A673 (cell line): ENCODE measurements around the gene CCNI. TPM values are rescaled to one million over a fixed set of nuclear protein-coding genes. Genes with fewer than 3 reads are reported as not detected.
"Not testable (repeated sequence)": the region's sequence is repeated elsewhere in the genome, so short reads cannot be mapped to it uniquely, and the experiment has no call there.

ENCODE experiments used
- BruUV-seq: library from RNA; stranded (reverse); fragments of 400-500 nt; replicated peaks from 2 replicates; lab custom pipeline; 2021; lab: Mats Ljungman, UMichigan
- CTCF ChIA-PET: fragments of 300-600 bp; sonication (Branson Sonifier 250); formaldehyde crosslinking; loops from one replicate; lab custom pipeline; 2022; ENCODE audit warnings: antibody characterized with exemption; lab: Charles Lee
- POLR2A ChIA-PET: fragments of 300-600 bp; sonication (Branson Sonifier 250); formaldehyde crosslinking; loops from one replicate; lab custom pipeline; 2022; ENCODE audit warnings: antibody characterized with exemption; ENCODE audit not compliant: low non-redundant PET; lab: Charles Lee
- DNase-seq: peaks from one replicate; pipeline ENCODE4 v3.0.0-alpha.2; 2015; ENCODE audit warnings: low spot score
- H3K27ac ChIP-seq: fragments of 200-600 bp; sonication (generic); 2 replicates; pipeline ENCODE4 v1.5.1; 2016; ENCODE audit warnings: mixed run types, low read depth, mild to moderate bottlenecking, mixed read lengths, antibody characterized with exemption, low read length; ENCODE audit not compliant: poor library complexity, severe bottlenecking
- H3K27me3 ChIP-seq: fragments of 200-600 bp; sonication (generic); replicated peaks from 2 replicates; pipeline ENCODE4 v1.6.1; 2017; ENCODE audit warnings: mixed run types, low read depth, mild to moderate bottlenecking, mixed read lengths, antibody characterized with exemption, low read length; ENCODE audit not compliant: insufficient read depth, poor library complexity
- H3K36me3 ChIP-seq: fragments of 200-600 bp; sonication (generic); 2 replicates; pipeline ENCODE4 v1.6.1; 2016; ENCODE audit warnings: mixed run types, mild to moderate bottlenecking, mixed read lengths, antibody characterized with exemption, low read length; ENCODE audit not compliant: insufficient read depth, poor library complexity, severe bottlenecking
- H3K4me1 ChIP-seq: fragments of 200-600 bp; sonication (generic); 2 replicates; pipeline ENCODE4 v1.6.1; 2017; ENCODE audit warnings: mixed run types, mild to moderate bottlenecking, mixed read lengths, antibody characterized with exemption, low read length; ENCODE audit not compliant: insufficient read depth, poor library complexity, severe bottlenecking
- H3K4me3 ChIP-seq: fragments of 200-600 bp; sonication (generic); 2 replicates; pipeline ENCODE4 v1.5.1; 2016; ENCODE audit warnings: low read depth, mixed run types, mild to moderate bottlenecking, mixed read lengths, low read length; ENCODE audit not compliant: poor library complexity, severe bottlenecking
- H3K9me3 ChIP-seq: fragments of 200-600 bp; sonication (generic); 2 replicates; pipeline ENCODE4 v1.6.1; 2016; ENCODE audit warnings: mixed run types, low read depth, mild to moderate bottlenecking, mixed read lengths, antibody characterized with exemption, low read length; ENCODE audit not compliant: poor library complexity, severe bottlenecking
- CTCF ChIP-seq: fragments of 300-800, 200-600 bp; sonication (generic); conservative IDR thresholded peaks from 2 replicates; pipeline ENCODE4 v1.5.1; 2017; ENCODE audit warnings: low read depth, mild to moderate bottlenecking, antibody characterized with exemption, low read length, moderate library complexity, mixed read lengths
- EZH2 ChIP-seq: fragments of 200-600 bp; sonication (generic); IDR thresholded peaks from 2 replicates; pipeline ENCODE4 v1.6.1; 2017; ENCODE audit warnings: borderline replicate concordance, low read depth, mild to moderate bottlenecking, mixed read lengths, antibody characterized with exemption, low read length; ENCODE audit not compliant: poor library complexity, severe bottlenecking
- intact Hi-C: fragments of 100-400 bp; cut with micrococcal nuclease; formaldehyde crosslinking; loops from one replicate; pipeline ENCODE4 v1.10.0; 2022; ENCODE audit not compliant: unreplicated experiment
- total RNA-seq: library from RNA; stranded (reverse); gene quantifications from 2 replicates; pipeline ENCODE4 v1.2.3, GENCODE V29; 2021

CCNI gene
- total RNA-seq, 1 experiment from 2014 or later = 134 TPM

- intact Hi-C loops = loop anchor here (10.0 kb wide), 1 partner anchor 80 kb away; no protein-coding TSS in a partner anchor
- Histone ChIP-seq H3K4me3 (no peak overlapping the region), H3K9me3 (no peaks in the 10 kb centered on the region), H3K4me1 (no peaks in the 10 kb centered on the region), H3K36me3 (peaks cover 18% of the 10 kb centered on the region), H3K27me3 (no peaks in the 10 kb centered on the region), H3K27ac (no peak overlapping the region)
- TF ChIP-seq EZH2 (no peak), CTCF (no peak)
- BruUV-seq = TSS peak; percentile 25
- CTCF ChIA-PET = no interaction called here
- DNase-seq = no peak
- POLR2A ChIA-PET = no interaction called here
Observed at GRCh38 chr4:77035153-77035552, 40.6 kb downstream of the CCNI start.

- peaks cover 27% of the 10 kb centered on the region for H3K36me3 ChIP-seq
- no peaks in the 10 kb centered on the region for H3K27me3 ChIP-seq
- no peak overlapping the region for H3K27ac ChIP-seq
- no peak overlapping the region for H3K4me3 ChIP-seq
- CTCF ChIA-PET = no interaction called here
- H3K4me1 ChIP-seq = no peaks in the 10 kb centered on the region
- intact Hi-C loops = loop anchor here (10.0 kb wide), 1 partner anchor 77 kb away; no protein-coding TSS in a partner anchor
- no TSS peak for BruUV-seq
- H3K9me3 ChIP-seq = no peaks in the 10 kb centered on the region
- DNase-seq = no peak
- TF ChIP-seq EZH2 (no peak), CTCF (no peak)
- POLR2A ChIA-PET = no interaction called here
Observed at GRCh38 chr4:77031544-77031943, 44.2 kb downstream of the CCNI start.

GRCh38 chr4:77029757-77030156 is 46.0 kb downstream of the CCNI start:
- H3K36me3 ChIP-seq = peaks cover 20% of the 10 kb centered on the region
- intact Hi-C loops = loop anchor here (10.0 kb wide), 1 partner anchor 75 kb away; no protein-coding TSS in a partner anchor
- H3K27me3 ChIP-seq, BruUV-seq, H3K27ac ChIP-seq, H3K9me3 ChIP-seq, CTCF ChIA-PET, DNase-seq, H3K4me3 ChIP-seq, POLR2A ChIA-PET, H3K4me1 ChIP-seq: not testable (repeated sequence)

GRCh38 chr4:77028246-77028645 is 47.5 kb downstream of the CCNI start:
- POLR2A ChIA-PET = no interaction called here
- no peaks in the 10 kb centered on the region for H3K9me3 ChIP-seq
- TF ChIP-seq CTCF (no peak), EZH2 (no peak)
- no peak overlapping the region for H3K27ac ChIP-seq
- peaks cover 7% of the 10 kb centered on the region for H3K4me1 ChIP-seq
- H3K27me3 ChIP-seq = no peaks in the 10 kb centered on the region
- peaks cover 20% of the 10 kb centered on the region for H3K36me3 ChIP-seq
- no peak for DNase-seq
- intact Hi-C loops = no loop called here
- H3K4me3 ChIP-seq = no peak overlapping the region
- no TSS peak for BruUV-seq
- CTCF ChIA-PET = no interaction called here
